GM23338 (cell line): ENCODE results near the gene CDK11A. TPM values are rescaled to one million over a fixed set of nuclear protein-coding genes. Genes with fewer than 3 reads are reported as not detected.

ENCODE experiments used
- ATAC-seq: fragments of 200-7000 bp; cut with Tn5 transposase; 3 replicates; pipeline ENCODE4 v1.9.1; 2020
- DNase-seq: peaks from one replicate; pipeline ENCODE4 v3.0.0-alpha.2; 2015; ENCODE audit warnings: low spot score
- H2AFZ ChIP-seq: fragments of 200-600 bp; sonication (generic); 2 replicates; pipeline ENCODE4 v1.8.0; 2016; ENCODE audit warnings: antibody characterized with exemption, mild to moderate bottlenecking, moderate library complexity
- H3F3A ChIP-seq: fragments of 200-600 bp; sonication (generic); replicated peaks from 2 replicates; pipeline ENCODE4 v1.8.0; 2017; ENCODE audit warnings: antibody characterized with exemption, mixed run types, low read depth
- H3K27ac ChIP-seq: fragments of 200-600 bp; sonication (generic); 2 replicates; pipeline ENCODE4 v1.6.1; 2016; ENCODE audit warnings: low read depth
- H3K27me3 ChIP-seq: fragments of 200-600 bp; sonication (generic); 2 replicates; pipeline ENCODE4 v1.8.0; 2016; ENCODE audit warnings: mild to moderate bottlenecking, mixed run types, moderate library complexity; ENCODE audit not compliant: insufficient read depth
- H3K36me3 ChIP-seq: fragments of 200-600 bp; sonication (generic); 2 replicates; pipeline ENCODE4 v1.8.0; 2016; ENCODE audit warnings: mild to moderate bottlenecking; ENCODE audit not compliant: insufficient read depth
- H3K4me1 ChIP-seq: fragments of 200-600 bp; sonication (generic); 2 replicates; pipeline ENCODE4 v1.8.0; 2016; ENCODE audit warnings: mild to moderate bottlenecking, moderate library complexity; ENCODE audit not compliant: insufficient read depth
- H3K4me2 ChIP-seq: fragments of 200-600 bp; sonication (generic); 2 replicates; pipeline ENCODE4 v1.7.1; 2017; ENCODE audit warnings: mixed run types
- H3K4me3 ChIP-seq: fragments of 200-600 bp; sonication (generic); 2 replicates; pipeline ENCODE4 v1.6.1; 2016; ENCODE audit warnings: mixed run types
- H3K79me2 ChIP-seq: fragments of 200-600 bp; sonication (generic); replicated peaks from 2 replicates; pipeline ENCODE4 v1.8.0; 2017; ENCODE audit warnings: mild to moderate bottlenecking; ENCODE audit not compliant: insufficient read depth
- H3K9me2 ChIP-seq: fragments of 200-600 bp; sonication (generic); 2 replicates; pipeline ENCODE4 v1.8.0; 2017; ENCODE audit not compliant: insufficient read depth
- H4K20me1 ChIP-seq: fragments of 200-600 bp; sonication (generic); replicated peaks from 2 replicates; pipeline ENCODE4 v1.8.0; 2017; ENCODE audit warnings: mild to moderate bottlenecking; ENCODE audit not compliant: insufficient read depth
- H3K27ac Mint-ChIP-seq: 2 replicates; pipeline ENCODE4 v1.8.0; 2020; ENCODE audit warnings: inconsistent platforms, mild to moderate bottlenecking, moderate library complexity, mixed read lengths
- H3K27me3 Mint-ChIP-seq: 3 replicates; pipeline ENCODE4 v1.8.0; 2022; ENCODE audit warnings: low read depth, mild to moderate bottlenecking, moderate library complexity, mixed read lengths, inconsistent platforms; ENCODE audit not compliant: insufficient read depth, poor library complexity
- H3K36me3 Mint-ChIP-seq: 3 replicates; pipeline ENCODE4 v1.8.0; 2021; ENCODE audit warnings: low read depth, mild to moderate bottlenecking, inconsistent platforms, moderate library complexity, mixed read lengths
- H3K4me1 Mint-ChIP-seq: 3 replicates; pipeline ENCODE4 v1.8.0; 2020; ENCODE audit warnings: mild to moderate bottlenecking, inconsistent platforms, mixed read lengths
- H3K4me3 Mint-ChIP-seq: 3 replicates; pipeline ENCODE4 v1.8.0; 2021; ENCODE audit warnings: moderate library complexity, mild to moderate bottlenecking, inconsistent platforms, mixed read lengths
- H3K9me3 Mint-ChIP-seq: 3 replicates; pipeline ENCODE4 v1.8.0; 2020; ENCODE audit warnings: moderate library complexity, mild to moderate bottlenecking, inconsistent platforms, mixed read lengths
- CREB1 ChIP-seq: fragments of 250-450 bp; sonication (Bioruptor Pico); IDR thresholded peaks from 2 replicates; pipeline ENCODE4 v1.5.0; 2020; ENCODE audit warnings: low read depth, mild to moderate bottlenecking, moderate library complexity
- EZH2 ChIP-seq: fragments of 200-600 bp; sonication (generic); IDR thresholded peaks from one replicate; pipeline ENCODE4 v1.8.0; 2017; ENCODE audit warnings: antibody characterized with exemption, mild to moderate bottlenecking, low read depth; ENCODE audit not compliant: unreplicated experiment
- EZH2phosphoT487 ChIP-seq: fragments of 200-600 bp; sonication (generic); IDR thresholded peaks from one replicate; pipeline ENCODE4 v1.8.1; 2018; ENCODE audit warnings: antibody characterized with exemption; ENCODE audit not compliant: unreplicated experiment
- JUNB ChIP-seq: IDR thresholded peaks from one replicate; pipeline ENCODE4 v1.6.1; 2016; ENCODE audit warnings: antibody characterized with exemption; ENCODE audit not compliant: unreplicated experiment
- NANOG ChIP-seq: IDR thresholded peaks from 2 replicates; pipeline ENCODE4 v1.6.1; 2016; ENCODE audit warnings: antibody characterized with exemption, borderline replicate concordance
- POLR2AphosphoS5 ChIP-seq: IDR thresholded peaks from 2 replicates; pipeline ENCODE4 v1.6.1; 2016; ENCODE audit warnings: antibody characterized with exemption, low read depth
- STAT1 ChIP-seq: IDR thresholded peaks from one replicate; pipeline ENCODE4 v1.6.1; 2016; ENCODE audit warnings: antibody characterized with exemption; ENCODE audit not compliant: unreplicated experiment
- ZNF114 ChIP-seq: fragments of 250-450 bp; sonication (Bioruptor Pico); IDR thresholded peaks from 2 replicates; pipeline ENCODE4 v1.5.0; 2020; ENCODE audit warnings: mild to moderate bottlenecking, moderate library complexity
- ZNF331 ChIP-seq: fragments of 250-450 bp; sonication (Bioruptor Pico); IDR thresholded peaks from 2 replicates; pipeline ENCODE4 v1.5.0; 2020; ENCODE audit warnings: low read depth, mild to moderate bottlenecking, moderate library complexity
- polyA plus RNA-seq: library from polyadenylated mRNA; unstranded; fragments of >200 nt; fragmentation: Nextera tagmentation; extraction: Ambion mirVana; gene quantifications from 2 replicates; pipeline ENCODE4 v1.2.1, GENCODE V29; 2016
- total RNA-seq: library from RNA; depleted of rRNA; stranded (reverse); fragments of >200 nt; shearing (Covaris generic); gene quantifications from 2 replicates; pipeline ENCODE4 v1.2.3, GENCODE V29; 2014
- TF ChIP-seq, protein P1 (sequence below), 2 experiments: fragments of 200-600 bp in 1 of 2; sonication (generic) in 1 of 2; conservative IDR thresholded peaks; 2 replicates each; pipeline versions ENCODE4 v1.5.1 to v1.6.1; 2016 to 2017; ENCODE audit warnings: antibody characterized with exemption in 2 of 2, low read depth in 2 of 2, mild to moderate bottlenecking in 2 of 2, moderate library complexity in 1 of 2
- TF ChIP-seq, protein P2 (sequence below): IDR thresholded peaks from 2 replicates; pipeline ENCODE4 v1.6.1; 2016; ENCODE audit warnings: antibody characterized with exemption
- TF ChIP-seq, protein P3 (sequence below): fragments of 250-450 bp; sonication (Bioruptor Pico); IDR thresholded peaks from 2 replicates; pipeline ENCODE4 v1.5.0; 2020; ENCODE audit warnings: mild to moderate bottlenecking, moderate library complexity
- TF ChIP-seq, protein P4 (sequence below): IDR thresholded peaks from one replicate; pipeline ENCODE4 v1.6.1; 2018; ENCODE audit warnings: antibody characterized with exemption; ENCODE audit not compliant: unreplicated experiment

CDK11A gene
- total and polyA plus RNA-seq, 2 experiments from 2014 or later, result 22.8 to 72.6 TPM

DNA sequence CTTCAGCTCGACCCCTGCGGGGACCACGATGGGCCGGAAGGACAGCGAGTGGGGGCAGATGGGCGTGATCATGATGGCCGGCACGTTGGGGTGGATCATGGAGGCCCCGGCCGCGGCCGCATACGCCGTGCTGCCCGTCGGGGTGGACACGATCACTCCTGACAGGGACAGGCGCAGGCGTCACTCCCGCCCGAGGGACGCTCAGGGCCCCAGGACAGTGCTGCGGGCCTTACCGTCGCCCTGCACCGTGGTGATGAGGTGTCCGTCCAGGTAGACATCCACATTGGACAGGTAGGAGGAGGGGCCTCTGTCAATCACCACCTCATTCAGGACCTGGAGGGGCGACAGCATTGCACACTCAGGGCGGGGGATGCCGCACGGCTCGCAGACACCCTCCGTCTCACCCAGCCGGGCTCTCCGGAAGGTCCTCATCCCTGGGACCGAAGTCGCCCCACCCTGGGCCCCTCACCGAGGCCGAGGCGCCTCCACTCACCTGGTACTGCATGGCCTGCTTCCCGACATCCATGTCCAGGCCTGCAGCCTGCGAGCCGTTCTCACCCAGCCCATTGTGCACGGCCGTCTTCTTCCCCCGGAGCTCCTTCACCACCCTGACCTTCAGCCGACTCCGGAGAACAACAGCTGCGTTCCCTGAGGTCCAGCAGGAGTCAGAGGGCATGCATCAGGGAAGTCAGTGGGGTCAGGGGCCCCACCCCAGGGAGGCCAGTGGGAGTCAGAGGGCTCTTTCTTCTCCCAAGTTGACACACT lies 30.1 kb upstream of the CDK11A start:
- no peak overlapping the region for H3K4me3 ChIP-seq
- Mint-ChIP-seq H3K36me3 (peaks cover 49% of the 10 kb centered on the region), H3K27me3 (peaks cover 15% of the 10 kb centered on the region), H3K4me3 (no peak overlapping the region), H3K4me1 (peaks cover 5% of the 10 kb centered on the region; the same call in 2 of the 3 replicates), H3K27ac (no peak overlapping the region), H3K9me3 (no peaks in the 10 kb centered on the region)
- H3K9me2 ChIP-seq, result no peaks in the 10 kb centered on the region
- TF ChIP-seq ZNF114 (CRISPR knock-in tag) (no peak), EZH2phosphoT487 (no peak), ZNF331 (CRISPR knock-in tag) (no peak), STAT1 (no peak), CREB1 (CRISPR knock-in tag) (no peak), JUNB (no peak), POLR2AphosphoS5 (no peak), NANOG (no peak), EZH2 (no peak)
- TF ChIP-seq, protein P1, sequence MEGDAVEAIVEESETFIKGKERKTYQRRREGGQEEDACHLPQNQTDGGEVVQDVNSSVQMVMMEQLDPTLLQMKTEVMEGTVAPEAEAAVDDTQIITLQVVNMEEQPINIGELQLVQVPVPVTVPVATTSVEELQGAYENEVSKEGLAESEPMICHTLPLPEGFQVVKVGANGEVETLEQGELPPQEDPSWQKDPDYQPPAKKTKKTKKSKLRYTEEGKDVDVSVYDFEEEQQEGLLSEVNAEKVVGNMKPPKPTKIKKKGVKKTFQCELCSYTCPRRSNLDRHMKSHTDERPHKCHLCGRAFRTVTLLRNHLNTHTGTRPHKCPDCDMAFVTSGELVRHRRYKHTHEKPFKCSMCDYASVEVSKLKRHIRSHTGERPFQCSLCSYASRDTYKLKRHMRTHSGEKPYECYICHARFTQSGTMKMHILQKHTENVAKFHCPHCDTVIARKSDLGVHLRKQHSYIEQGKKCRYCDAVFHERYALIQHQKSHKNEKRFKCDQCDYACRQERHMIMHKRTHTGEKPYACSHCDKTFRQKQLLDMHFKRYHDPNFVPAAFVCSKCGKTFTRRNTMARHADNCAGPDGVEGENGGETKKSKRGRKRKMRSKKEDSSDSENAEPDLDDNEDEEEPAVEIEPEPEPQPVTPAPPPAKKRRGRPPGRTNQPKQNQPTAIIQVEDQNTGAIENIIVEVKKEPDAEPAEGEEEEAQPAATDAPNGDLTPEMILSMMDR (conservative IDR thresholded peaks at IDR 0.05; ENCODE audit: low read depth in 2 of 2), result no peak
- TF ChIP-seq, protein P2, sequence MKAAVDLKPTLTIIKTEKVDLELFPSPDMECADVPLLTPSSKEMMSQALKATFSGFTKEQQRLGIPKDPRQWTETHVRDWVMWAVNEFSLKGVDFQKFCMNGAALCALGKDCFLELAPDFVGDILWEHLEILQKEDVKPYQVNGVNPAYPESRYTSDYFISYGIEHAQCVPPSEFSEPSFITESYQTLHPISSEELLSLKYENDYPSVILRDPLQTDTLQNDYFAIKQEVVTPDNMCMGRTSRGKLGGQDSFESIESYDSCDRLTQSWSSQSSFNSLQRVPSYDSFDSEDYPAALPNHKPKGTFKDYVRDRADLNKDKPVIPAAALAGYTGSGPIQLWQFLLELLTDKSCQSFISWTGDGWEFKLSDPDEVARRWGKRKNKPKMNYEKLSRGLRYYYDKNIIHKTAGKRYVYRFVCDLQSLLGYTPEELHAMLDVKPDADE, result no peak
- TF ChIP-seq, protein P3, sequence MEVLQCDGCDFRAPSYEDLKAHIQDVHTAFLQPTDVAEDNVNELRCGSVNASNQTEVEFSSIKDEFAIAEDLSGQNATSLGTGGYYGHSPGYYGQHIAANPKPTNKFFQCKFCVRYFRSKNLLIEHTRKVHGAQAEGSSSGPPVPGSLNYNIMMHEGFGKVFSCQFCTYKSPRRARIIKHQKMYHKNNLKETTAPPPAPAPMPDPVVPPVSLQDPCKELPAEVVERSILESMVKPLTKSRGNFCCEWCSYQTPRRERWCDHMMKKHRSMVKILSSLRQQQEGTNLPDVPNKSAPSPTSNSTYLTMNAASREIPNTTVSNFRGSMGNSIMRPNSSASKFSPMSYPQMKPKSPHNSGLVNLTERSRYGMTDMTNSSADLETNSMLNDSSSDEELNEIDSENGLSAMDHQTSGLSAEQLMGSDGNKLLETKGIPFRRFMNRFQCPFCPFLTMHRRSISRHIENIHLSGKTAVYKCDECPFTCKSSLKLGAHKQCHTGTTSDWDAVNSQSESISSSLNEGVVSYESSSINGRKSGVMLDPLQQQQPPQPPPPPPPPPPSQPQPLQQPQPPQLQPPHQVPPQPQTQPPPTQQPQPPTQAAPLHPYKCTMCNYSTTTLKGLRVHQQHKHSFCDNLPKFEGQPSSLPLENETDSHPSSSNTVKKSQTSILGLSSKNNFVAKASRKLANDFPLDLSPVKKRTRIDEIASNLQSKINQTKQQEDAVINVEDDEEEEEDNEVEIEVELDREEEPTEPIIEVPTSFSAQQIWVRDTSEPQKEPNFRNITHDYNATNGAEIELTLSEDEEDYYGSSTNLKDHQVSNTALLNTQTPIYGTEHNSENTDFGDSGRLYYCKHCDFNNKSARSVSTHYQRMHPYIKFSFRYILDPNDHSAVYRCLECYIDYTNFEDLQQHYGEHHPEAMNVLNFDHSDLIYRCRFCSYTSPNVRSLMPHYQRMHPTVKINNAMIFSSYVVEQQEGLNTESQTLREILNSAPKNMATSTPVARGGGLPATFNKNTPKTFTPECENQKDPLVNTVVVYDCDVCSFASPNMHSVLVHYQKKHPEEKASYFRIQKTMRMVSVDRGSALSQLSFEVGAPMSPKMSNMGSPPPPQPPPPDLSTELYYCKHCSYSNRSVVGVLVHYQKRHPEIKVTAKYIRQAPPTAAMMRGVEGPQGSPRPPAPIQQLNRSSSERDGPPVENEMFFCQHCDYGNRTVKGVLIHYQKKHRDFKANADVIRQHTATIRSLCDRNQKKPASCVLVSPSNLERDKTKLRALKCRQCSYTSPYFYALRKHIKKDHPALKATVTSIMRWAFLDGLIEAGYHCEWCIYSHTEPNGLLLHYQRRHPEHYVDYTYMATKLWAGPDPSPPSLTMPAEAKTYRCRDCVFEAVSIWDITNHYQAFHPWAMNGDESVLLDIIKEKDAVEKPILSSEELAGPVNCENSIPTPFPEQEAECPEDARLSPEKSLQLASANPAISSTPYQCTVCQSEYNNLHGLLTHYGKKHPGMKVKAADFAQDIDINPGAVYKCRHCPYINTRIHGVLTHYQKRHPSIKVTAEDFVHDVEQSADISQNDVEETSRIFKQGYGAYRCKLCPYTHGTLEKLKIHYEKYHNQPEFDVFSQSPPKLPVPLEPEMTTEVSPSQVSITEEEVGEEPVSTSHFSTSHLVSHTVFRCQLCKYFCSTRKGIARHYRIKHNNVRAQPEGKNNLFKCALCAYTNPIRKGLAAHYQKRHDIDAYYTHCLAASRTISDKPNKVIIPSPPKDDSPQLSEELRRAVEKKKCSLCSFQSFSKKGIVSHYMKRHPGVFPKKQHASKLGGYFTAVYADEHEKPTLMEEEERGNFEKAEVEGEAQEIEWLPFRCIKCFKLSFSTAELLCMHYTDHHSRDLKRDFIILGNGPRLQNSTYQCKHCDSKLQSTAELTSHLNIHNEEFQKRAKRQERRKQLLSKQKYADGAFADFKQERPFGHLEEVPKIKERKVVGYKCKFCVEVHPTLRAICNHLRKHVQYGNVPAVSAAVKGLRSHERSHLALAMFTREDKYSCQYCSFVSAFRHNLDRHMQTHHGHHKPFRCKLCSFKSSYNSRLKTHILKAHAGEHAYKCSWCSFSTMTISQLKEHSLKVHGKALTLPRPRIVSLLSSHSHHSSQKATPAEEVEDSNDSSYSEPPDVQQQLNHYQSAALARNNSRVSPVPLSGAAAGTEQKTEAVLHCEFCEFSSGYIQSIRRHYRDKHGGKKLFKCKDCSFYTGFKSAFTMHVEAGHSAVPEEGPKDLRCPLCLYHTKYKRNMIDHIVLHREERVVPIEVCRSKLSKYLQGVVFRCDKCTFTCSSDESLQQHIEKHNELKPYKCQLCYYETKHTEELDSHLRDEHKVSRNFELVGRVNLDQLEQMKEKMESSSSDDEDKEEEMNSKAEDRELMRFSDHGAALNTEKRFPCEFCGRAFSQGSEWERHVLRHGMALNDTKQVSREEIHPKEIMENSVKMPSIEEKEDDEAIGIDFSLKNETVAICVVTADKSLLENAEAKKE (CRISPR knock-in tag), result no peak
- TF ChIP-seq, protein P4, sequence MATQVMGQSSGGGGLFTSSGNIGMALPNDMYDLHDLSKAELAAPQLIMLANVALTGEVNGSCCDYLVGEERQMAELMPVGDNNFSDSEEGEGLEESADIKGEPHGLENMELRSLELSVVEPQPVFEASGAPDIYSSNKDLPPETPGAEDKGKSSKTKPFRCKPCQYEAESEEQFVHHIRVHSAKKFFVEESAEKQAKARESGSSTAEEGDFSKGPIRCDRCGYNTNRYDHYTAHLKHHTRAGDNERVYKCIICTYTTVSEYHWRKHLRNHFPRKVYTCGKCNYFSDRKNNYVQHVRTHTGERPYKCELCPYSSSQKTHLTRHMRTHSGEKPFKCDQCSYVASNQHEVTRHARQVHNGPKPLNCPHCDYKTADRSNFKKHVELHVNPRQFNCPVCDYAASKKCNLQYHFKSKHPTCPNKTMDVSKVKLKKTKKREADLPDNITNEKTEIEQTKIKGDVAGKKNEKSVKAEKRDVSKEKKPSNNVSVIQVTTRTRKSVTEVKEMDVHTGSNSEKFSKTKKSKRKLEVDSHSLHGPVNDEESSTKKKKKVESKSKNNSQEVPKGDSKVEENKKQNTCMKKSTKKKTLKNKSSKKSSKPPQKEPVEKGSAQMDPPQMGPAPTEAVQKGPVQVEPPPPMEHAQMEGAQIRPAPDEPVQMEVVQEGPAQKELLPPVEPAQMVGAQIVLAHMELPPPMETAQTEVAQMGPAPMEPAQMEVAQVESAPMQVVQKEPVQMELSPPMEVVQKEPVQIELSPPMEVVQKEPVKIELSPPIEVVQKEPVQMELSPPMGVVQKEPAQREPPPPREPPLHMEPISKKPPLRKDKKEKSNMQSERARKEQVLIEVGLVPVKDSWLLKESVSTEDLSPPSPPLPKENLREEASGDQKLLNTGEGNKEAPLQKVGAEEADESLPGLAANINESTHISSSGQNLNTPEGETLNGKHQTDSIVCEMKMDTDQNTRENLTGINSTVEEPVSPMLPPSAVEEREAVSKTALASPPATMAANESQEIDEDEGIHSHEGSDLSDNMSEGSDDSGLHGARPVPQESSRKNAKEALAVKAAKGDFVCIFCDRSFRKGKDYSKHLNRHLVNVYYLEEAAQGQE, result no peak
- peaks cover 15% of the 10 kb centered on the region; the same call in 1 of the 2 replicates for H3F3A ChIP-seq
- H3K36me3 ChIP-seq, result peaks cover 4% of the 10 kb centered on the region; the same call in 1 of the 2 replicates
- H2AFZ ChIP-seq, result no peak overlapping the region
- DNase-seq (no peak), ATAC-seq (no peak)
- peaks cover 6% of the 10 kb centered on the region for H3K79me2 ChIP-seq
- no peak overlapping the region for H3K27ac ChIP-seq
- no peak overlapping the region for H3K4me2 ChIP-seq
- no peaks in the 10 kb centered on the region for H3K4me1 ChIP-seq
- peaks cover 7% of the 10 kb centered on the region; the same call in 1 of the 2 replicates for H4K20me1 ChIP-seq
- no peaks in the 10 kb centered on the region for H3K27me3 ChIP-seq
